OCI-LY7 (cell line): Measurements from ENCODE around the gene MED25. TPM values are rescaled to one million over a fixed set of nuclear protein-coding genes. Genes with fewer than 3 reads are reported as not detected.

Source experiments
- BruUV-seq: library from RNA; stranded (reverse); fragments of 400-500 nt; replicated peaks from 2 replicates; lab custom pipeline; 2021; lab: Mats Ljungman, UMichigan
- CTCF ChIA-PET: fragments of 300-600 bp; sonication (Branson Sonifier 250); formaldehyde crosslinking; loops from one replicate; lab custom pipeline; 2022; ENCODE audit warnings: antibody characterized with exemption; ENCODE audit not compliant: unreplicated experiment; lab: Charles Lee
- POLR2A ChIA-PET: fragments of 300-600 bp; sonication (Branson Sonifier 250); formaldehyde crosslinking; loops from one replicate; lab custom pipeline; 2022; ENCODE audit warnings: antibody characterized with exemption; lab: Charles Lee
- DNase-seq: peaks from one replicate; pipeline ENCODE4 v3.0.0-alpha.2; 2015; ENCODE audit warnings: low spot score
- H2AFZ ChIP-seq: fragments of 200-600 bp; sonication (generic), shearing (Covaris generic); 2 replicates; pipeline ENCODE4 v1.6.1; 2014; ENCODE audit warnings: mild to moderate bottlenecking, antibody characterized with exemption, low read length, moderate library complexity
- H3K27ac ChIP-seq: fragments of 200-600 bp; sonication (generic); 2 replicates; pipeline ENCODE4 v1.5.1; 2014; ENCODE audit warnings: mixed run types, low read depth, mild to moderate bottlenecking, moderate library complexity, low read length, inconsistent platforms; ENCODE audit not compliant: poor library complexity, severe bottlenecking
- H3K36me3 ChIP-seq: fragments of 200-600 bp; sonication (generic); 2 replicates; pipeline ENCODE4 v1.6.1; 2014; ENCODE audit warnings: mild to moderate bottlenecking, antibody characterized with exemption, low read length, moderate library complexity, mixed read lengths; ENCODE audit not compliant: insufficient read depth
- H3K4me1 ChIP-seq: fragments of 200-600 bp; sonication (generic); 2 replicates; pipeline ENCODE4 v1.5.1; 2014; ENCODE audit warnings: mild to moderate bottlenecking, low read length; ENCODE audit not compliant: insufficient read depth, poor library complexity, severe bottlenecking
- H3K4me2 ChIP-seq: fragments of 200-600 bp; sonication (generic); 2 replicates; pipeline ENCODE4 v1.6.1; 2014; ENCODE audit warnings: mild to moderate bottlenecking, low read length
- H3K4me3 ChIP-seq: fragments of 200-600 bp; sonication (generic); 2 replicates; pipeline ENCODE4 v1.5.1; 2014; ENCODE audit warnings: mild to moderate bottlenecking, low read depth, low read length; ENCODE audit not compliant: poor library complexity, severe bottlenecking
- H3K79me2 ChIP-seq: fragments of 200-600 bp; sonication (generic); 2 replicates; pipeline ENCODE4 v1.6.1; 2016; ENCODE audit warnings: low read depth, mild to moderate bottlenecking, low read length, moderate library complexity, mixed read lengths; ENCODE audit not compliant: insufficient read depth
- H3K9me2 ChIP-seq: fragments of 200-600 bp; sonication (generic); 2 replicates; pipeline ENCODE4 v1.6.1; 2016; ENCODE audit warnings: mild to moderate bottlenecking, low read length, mixed read lengths; ENCODE audit not compliant: insufficient read depth
- H3K9me3 ChIP-seq: fragments of 200-600 bp; sonication (generic); 2 replicates; pipeline ENCODE4 v1.6.1; 2014; ENCODE audit warnings: mild to moderate bottlenecking, mixed run types, low read length, mixed read lengths
- H4K20me1 ChIP-seq: fragments of 200-600 bp; sonication (generic); 2 replicates; pipeline ENCODE4 v1.6.1; 2014; ENCODE audit warnings: mild to moderate bottlenecking, antibody characterized with exemption, low read length, moderate library complexity, mixed read lengths; ENCODE audit not compliant: insufficient read depth
- EZH2phosphoT487 ChIP-seq: fragments of 200-600 bp; sonication (generic); IDR thresholded peaks from 2 replicates; pipeline ENCODE4 v1.6.1; 2018; ENCODE audit warnings: low read depth, borderline replicate concordance, mild to moderate bottlenecking, mixed run types, antibody characterized with exemption, low read length, moderate library complexity, mixed read lengths
- intact Hi-C: fragments of 100-400 bp; cut with micrococcal nuclease; formaldehyde crosslinking; loops from one replicate; pipeline ENCODE4 v1.10.0; 2022; ENCODE audit not compliant: unreplicated experiment
- total RNA-seq, 2 experiments: library from RNA; depleted of rRNA in 1 of 2; stranded (reverse); fragments of >200 nt in 1 of 2; shearing (Covaris generic) in 1 of 2; gene quantifications; 2 replicates each; pipeline ENCODE4 v1.2.3, GENCODE V29; 2014 to 2022
- TF ChIP-seq, protein P1 (sequence below): fragments of 200-600 bp; sonication (generic); conservative IDR thresholded peaks from 2 replicates; pipeline ENCODE4 v1.5.1; 2014; ENCODE audit warnings: mild to moderate bottlenecking, antibody characterized with exemption, low read length, moderate library complexity, mixed read lengths

The MED25 gene
- total RNA-seq, 2 experiments from 2014 or later: 85.1 to 111 TPM

DNA sequence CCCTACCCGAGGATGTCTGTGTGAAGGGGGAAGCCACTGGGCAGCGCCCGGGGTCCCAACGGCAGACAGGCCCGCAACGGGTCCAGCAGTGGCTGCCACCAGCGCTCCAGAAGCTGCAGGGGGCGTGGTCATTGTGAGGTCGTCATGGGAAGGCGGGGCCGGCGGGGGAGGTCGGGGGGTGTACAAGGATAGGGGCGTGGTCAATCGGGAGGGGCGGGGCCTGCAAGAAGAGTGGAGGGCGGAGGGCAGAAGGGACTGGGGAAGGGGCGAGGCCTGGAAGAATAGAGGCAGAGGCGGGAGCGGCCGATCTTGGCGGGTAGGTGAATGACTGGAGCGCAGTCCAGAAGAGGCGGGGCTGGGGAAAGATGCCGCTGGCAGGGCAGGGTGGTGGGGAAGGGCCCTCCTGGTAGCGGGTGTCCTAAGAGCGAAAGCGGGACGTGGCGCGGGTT lies 9.4 kb upstream of the MED25 start:
- peak; percentile 88 for DNase-seq
- peaks cover 37% of the 10 kb centered on the region for H3K36me3 ChIP-seq
- no peaks in the 10 kb centered on the region for H4K20me1 ChIP-seq
- no peak overlapping the region for H3K27ac ChIP-seq
- peak overlapping the region; percentile 61 for H3K4me3 ChIP-seq
- POLR2A ChIA-PET: no interaction called here
- no peaks in the 10 kb centered on the region for H3K9me2 ChIP-seq
- H3K9me3 ChIP-seq: no peaks in the 10 kb centered on the region
- peak overlapping the region; percentile 66 for H3K4me2 ChIP-seq
- CTCF ChIA-PET: no interaction called here
- BruUV-seq: no TSS peak
- no peak for TF ChIP-seq EZH2phosphoT487
- TF ChIP-seq, protein P1, sequence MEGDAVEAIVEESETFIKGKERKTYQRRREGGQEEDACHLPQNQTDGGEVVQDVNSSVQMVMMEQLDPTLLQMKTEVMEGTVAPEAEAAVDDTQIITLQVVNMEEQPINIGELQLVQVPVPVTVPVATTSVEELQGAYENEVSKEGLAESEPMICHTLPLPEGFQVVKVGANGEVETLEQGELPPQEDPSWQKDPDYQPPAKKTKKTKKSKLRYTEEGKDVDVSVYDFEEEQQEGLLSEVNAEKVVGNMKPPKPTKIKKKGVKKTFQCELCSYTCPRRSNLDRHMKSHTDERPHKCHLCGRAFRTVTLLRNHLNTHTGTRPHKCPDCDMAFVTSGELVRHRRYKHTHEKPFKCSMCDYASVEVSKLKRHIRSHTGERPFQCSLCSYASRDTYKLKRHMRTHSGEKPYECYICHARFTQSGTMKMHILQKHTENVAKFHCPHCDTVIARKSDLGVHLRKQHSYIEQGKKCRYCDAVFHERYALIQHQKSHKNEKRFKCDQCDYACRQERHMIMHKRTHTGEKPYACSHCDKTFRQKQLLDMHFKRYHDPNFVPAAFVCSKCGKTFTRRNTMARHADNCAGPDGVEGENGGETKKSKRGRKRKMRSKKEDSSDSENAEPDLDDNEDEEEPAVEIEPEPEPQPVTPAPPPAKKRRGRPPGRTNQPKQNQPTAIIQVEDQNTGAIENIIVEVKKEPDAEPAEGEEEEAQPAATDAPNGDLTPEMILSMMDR: no peak
- no peaks in the 10 kb centered on the region for H3K79me2 ChIP-seq
- H3K4me1 ChIP-seq: peaks cover 29% of the 10 kb centered on the region
- intact Hi-C loops: no loop called here
- H2AFZ ChIP-seq: no peak overlapping the region

- H3K4me2 ChIP-seq: peak overlapping the region; percentile 66
- ChIA-PET CTCF (no interaction called here), POLR2A (no interaction called here)
- no peaks in the 10 kb centered on the region for H4K20me1 ChIP-seq
- no peaks in the 10 kb centered on the region for H3K9me3 ChIP-seq
- no peaks in the 10 kb centered on the region for H3K79me2 ChIP-seq
- no peak overlapping the region for H2AFZ ChIP-seq
- no TSS peak for BruUV-seq
- intact Hi-C loops: no loop called here
- no peak overlapping the region for H3K27ac ChIP-seq
- H3K4me3 ChIP-seq: peak overlapping the region; percentile 61
- peaks cover 31% of the 10 kb centered on the region for H3K36me3 ChIP-seq
- H3K9me2 ChIP-seq: no peaks in the 10 kb centered on the region
- peak; percentile 13 for DNase-seq
- TF ChIP-seq EZH2phosphoT487: no peak
- TF ChIP-seq, protein P1: 0 out of 2 replicates have a peak, but pooled peaks have one; percentile 28
- peaks cover 35% of the 10 kb centered on the region for H3K4me1 ChIP-seq
Measured at GRCh38 chr19:49809160-49809940, 8.7 kb upstream of the MED25 start.

DNA sequence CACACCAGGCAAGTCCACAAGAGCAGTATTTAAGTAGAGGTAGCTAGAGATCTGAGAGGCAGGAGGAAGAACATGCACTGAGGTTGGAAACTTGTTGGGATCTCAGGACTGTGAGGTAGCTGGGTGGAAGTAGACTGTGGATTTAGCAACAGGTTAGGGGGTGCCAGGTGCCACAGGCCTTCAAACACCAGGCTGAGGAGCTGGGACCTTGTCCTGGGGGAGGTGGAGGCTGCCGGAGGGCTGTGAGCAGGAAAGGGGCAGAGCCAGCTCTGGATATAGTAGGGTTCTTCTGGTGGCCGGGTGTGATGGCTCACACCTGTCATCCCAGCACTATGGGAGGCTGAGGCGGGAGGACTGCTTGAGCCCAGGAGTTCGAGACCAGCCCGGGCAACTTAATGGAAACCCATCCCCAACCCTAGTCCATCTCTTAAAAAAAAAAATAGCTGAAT lies 8.1 kb upstream of the MED25 start:
- Histone ChIP-seq H3K4me1 (peaks cover 40% of the 10 kb centered on the region), H3K9me3 (no peaks in the 10 kb centered on the region), H3K27ac (no peak overlapping the region), H3K79me2 (no peaks in the 10 kb centered on the region), H4K20me1 (no peaks in the 10 kb centered on the region), H3K4me2 (peak overlapping the region; percentile 66; the same call in 1 of the 2 replicates), H3K36me3 (peaks cover 25% of the 10 kb centered on the region), H2AFZ (no peak overlapping the region), H3K4me3 (no peak overlapping the region), H3K9me2 (no peaks in the 10 kb centered on the region)
- POLR2A ChIA-PET: no interaction called here
- CTCF ChIA-PET: no interaction called here
- TF ChIP-seq EZH2phosphoT487: no peak
- TF ChIP-seq, protein P1: no peak
- DNase-seq: no peak
- intact Hi-C loops: no loop called here
- no TSS peak for BruUV-seq
